ENCODE results near the gene APC. TPM values are rescaled to one million over a fixed set of nuclear protein-coding genes. Genes with fewer than 3 reads are reported as not detected.

Gene APC
- total RNA-seq, 1 experiment from 2014 or later: 40.0 TPM

GRCh38 chr5:112865128-112865527, 127.4 kb downstream of the APC start:
- DNase-seq (ENCODE audit: low spot score) (no peak), ATAC-seq (no peak)
- peaks cover 5% of the 10 kb centered on the region; the same call in 1 of the 2 replicates for H3K9me3 Mint-ChIP-seq
- peaks cover 1% of the 10 kb centered on the region for H3K27me3 Mint-ChIP-seq (ENCODE audit: low read depth)
- ChIA-PET CTCF (no interaction called here), POLR2A (interaction anchor here (0.7 kb wide), 1 partner anchor 1498 kb away, joined by 3 read pairs; no protein-coding TSS in a partner anchor)
- H3K27ac Mint-ChIP-seq: no peak overlapping the region
- TF ChIP-seq CBFB (CRISPR knock-in tag; IDR thresholded peaks at IDR 0.05; ENCODE audit: low read depth) (no peak), TEAD1 (CRISPR knock-in tag; IDR thresholded peaks at IDR 0.05) (no peak), ZBTB21 (CRISPR knock-in tag; IDR thresholded peaks at IDR 0.05; ENCODE audit: borderline replicate concordance) (no peak), USF1 (CRISPR knock-in tag; IDR thresholded peaks at IDR 0.05) (no peak), ZSCAN18 (CRISPR knock-in tag; IDR thresholded peaks at IDR 0.05) (no peak), SMAD3 (CRISPR knock-in tag; IDR thresholded peaks at IDR 0.05; ENCODE audit: borderline replicate concordance) (no peak), GRHL2 (CRISPR knock-in tag; IDR thresholded peaks at IDR 0.05; ENCODE audit: insufficient replicate concordance, severe bottlenecking) (no peak), ZNF512 (CRISPR knock-in tag; IDR thresholded peaks at IDR 0.05; ENCODE audit: borderline replicate concordance) (no peak), ZNF317 (CRISPR knock-in tag; IDR thresholded peaks at IDR 0.05; ENCODE audit: borderline replicate concordance, low read depth) (no peak), STAT6 (CRISPR knock-in tag; conservative IDR thresholded peaks at IDR 0.05; ENCODE audit: low read depth) (no peak), ZNF425 (CRISPR knock-in tag; conservative IDR thresholded peaks at IDR 0.05) (no peak), NR3C1 (CRISPR knock-in tag; conservative IDR thresholded peaks at IDR 0.05; ENCODE audit: low read depth) (no peak), ZNF121 (CRISPR knock-in tag; IDR thresholded peaks at IDR 0.05) (no peak), ZMAT4 (CRISPR knock-in tag; IDR thresholded peaks at IDR 0.05) (no peak), FOXK1 (CRISPR knock-in tag; IDR thresholded peaks at IDR 0.05) (no peak), KAT7 (CRISPR knock-in tag; IDR thresholded peaks at IDR 0.05; ENCODE audit: borderline replicate concordance) (no peak), CREM (CRISPR knock-in tag; IDR thresholded peaks at IDR 0.05) (no peak)
- H3K4me3 Mint-ChIP-seq: no peak overlapping the region
- peaks cover 64% of the 10 kb centered on the region for H3K36me3 Mint-ChIP-seq
- H3K4me1 Mint-ChIP-seq: peaks cover 17% of the 10 kb centered on the region

Measured in WTC11 (cell line).